Spleen (tissue), 11 donors: Measurements from ENCODE around the gene PEF1. TPM values are rescaled to one million over a fixed set of nuclear protein-coding genes. Genes with fewer than 3 reads are reported as not detected.
A peak's percentile ranks its signal among the peaks of the same experiment; 100 is the strongest.

ENCODE experiments used
- DNase-seq: peaks from one replicate; pipeline ENCODE4 v3.0.0-alpha.2; 2020
- H3K27ac ChIP-seq, 8 donors: fragments of 200-600 bp; sonication (generic) in 7 of 8; 1 replicate in 4 of 8; 2 replicates in 4 of 8; pipeline versions ENCODE4 v1.5.0 to v1.8.0; 2016 to 2021; ENCODE audit warnings: inconsistent platforms in 4 of 8, mild to moderate bottlenecking in 4 of 8, moderate library complexity in 1 of 8
- H3K27me3 ChIP-seq, 7 donors: fragments of 200-600 bp; sonication (generic) in 6 of 7; replicated peaks in 1 of 7; 1 replicate in 4 of 7; 2 replicates in 3 of 7; pipeline versions ENCODE4 v1.5.0 to v1.8.0; 2016 to 2021; ENCODE audit warnings: inconsistent platforms in 3 of 7, mild to moderate bottlenecking in 1 of 7
- H3K36me3 ChIP-seq, 6 donors: fragments of 200-600 bp; sonication (generic) in 5 of 6; 1 replicate in 4 of 6; 2 replicates in 2 of 6; pipeline versions ENCODE4 v1.5.0 to v1.8.0; 2016 to 2021; ENCODE audit warnings: inconsistent platforms in 2 of 6
- H3K4me1 ChIP-seq, 6 donors: fragments of 200-600 bp; sonication (generic) in 5 of 6; 1 replicate in 3 of 6; 2 replicates in 3 of 6; pipeline versions ENCODE4 v1.5.0 to v1.8.0; 2016 to 2021; ENCODE audit warnings: inconsistent platforms in 3 of 6
- H3K4me3 ChIP-seq, 8 donors: fragments of 200-600 bp; sonication (generic) in 7 of 8; 1 replicate in 4 of 8; 2 replicates in 4 of 8; pipeline versions ENCODE4 v1.5.0 to v1.8.0; 2016 to 2021; ENCODE audit warnings: inconsistent platforms in 4 of 8, mild to moderate bottlenecking in 4 of 8, moderate library complexity in 2 of 8
- H3K9me3 ChIP-seq, 8 donors: fragments of 200-600 bp; sonication (generic) in 7 of 8; 1 replicate in 4 of 8; 2 replicates in 4 of 8; pipeline versions ENCODE4 v1.5.0 to v1.8.0; 2016 to 2021; ENCODE audit warnings: inconsistent platforms in 4 of 8
- CTCF ChIP-seq, 11 experiments: fragments of 200-600 bp in 7 of 11; fragments of 450-650 bp in 4 of 11; sonication (generic) in 4 of 11; IDR thresholded peaks in 8 of 11; conservative IDR thresholded peaks in 3 of 11; 1 replicate in 7 of 11; 2 replicates in 4 of 11; pipeline versions ENCODE4 v1.4.0 to v1.8.0; 2016 to 2021; ENCODE audit warnings: antibody characterized with exemption in 11 of 11, inconsistent platforms in 4 of 11, mild to moderate bottlenecking in 1 of 11
- POLR2A ChIP-seq, 3 donors: fragments of 450-650 bp; IDR thresholded peaks; one replicate each; pipeline ENCODE4 v1.5.1; 2017; ENCODE audit warnings: antibody characterized with exemption in 3 of 3, mild to moderate bottlenecking in 1 of 3
- POLR2AphosphoS5 ChIP-seq, 3 donors: sonication (generic); formaldehyde crosslinking; IDR thresholded peaks; one replicate each; pipeline ENCODE4 v1.5.1; 2017; ENCODE audit warnings: antibody characterized with exemption in 3 of 3
- WGBS, 5 donors: extraction: QIAGEN DNeasy Blood & Tissue Kit in 3 of 5; methylation state at CpG; one replicate each; pipeline versions ENCODE4 v1.1.5 to v1.1.7; 2013 to 2018; 5-methylcytosine and 5-hydroxymethylcytosine counted together
- intact Hi-C: fragments of 100-400 bp; cut with DNase I; formaldehyde crosslinking; loops from one replicate; pipeline ENCODE4 v1.15.0; 2023; ENCODE audit warnings: low total_unique reads
- polyA plus RNA-seq, 3 donors: library from polyadenylated mRNA; stranded (reverse); fragments of 200-250 nt; gene quantifications; one replicate each; pipeline ENCODE4 v1.2.1, GENCODE V29; 2013
- total RNA-seq, 7 donors: library from RNA; depleted of rRNA in 3 of 7; stranded (reverse); fragments of >200 nt in 3 of 7; fragmentation: NEBNext Ultra II Directional in 4 of 7; extraction: Animal tissue kit (Norgen Biotek cat#: 25700) in 4 of 7; gene quantifications; one replicate each; pipeline versions ENCODE4 v1.1.0 to v1.2.1, GENCODE V29; 2016 to 2021
- donor health status: healthy with polysubstance abuse.
- donor health status: DM: no; HTN: no; CAD: no; lungs with moderate emphysema.
- donor health status: DM: no; HTN: no; CAD: no.
- donor health status: Bipolar disorder and iron deficiency.
- donor health status: healthy.
- donor health status: DM: no; HTN: no; CAD: no.
- donor health status: DM: yes; HTN: yes; CAD: no.

Gene PEF1
- total and polyA plus RNA-seq, 10 donors = 46.5 to 73.4 (median 55.7) TPM

- Histone ChIP-seq H3K36me3 (no peaks in the 10 kb centered on the region), H3K27ac (no peak overlapping the region), H3K4me1 (peaks cover 2 to 29% (median 14%) of the 10 kb centered on the region in 6 donors), H3K27me3 (peaks cover 0 to 10% (median under 1%) of the 10 kb centered on the region in 7 donors), H3K9me3 (no peaks in the 10 kb centered on the region), H3K4me3 (no peak overlapping the region)
- TF ChIP-seq POLR2AphosphoS5 (IDR thresholded peaks at IDR 0.05) (peak in 2 of 3 donors; percentile 38 to 52), CTCF (IDR thresholded peaks at IDR 0.05 in 8 of 11, conservative IDR thresholded peaks at IDR 0.05 in 3 of 11) (peak; percentile 57 to 91 (median 78)), POLR2A (IDR thresholded peaks at IDR 0.05) (no peak)
- 50 to 60% (median 55%) methylated on average over 8 to 10 of the region's 10 CpGs for WGBS, 5 donors
- peak; percentile 88 for DNase-seq
- intact Hi-C loops = no loop called here
Observed at GRCh38 chr1:31593770-31594632, 50.7 kb downstream of the PEF1 start.

- no peak overlapping the region for H3K27ac ChIP-seq
- no peak for TF ChIP-seq CTCF (IDR thresholded peaks at IDR 0.05 in 8 of 11, conservative IDR thresholded peaks at IDR 0.05 in 3 of 11)
- TF ChIP-seq POLR2AphosphoS5 (IDR thresholded peaks at IDR 0.05) = no peak
- TF ChIP-seq POLR2A (IDR thresholded peaks at IDR 0.05) = no peak
- intact Hi-C loops = no loop called here
- peaks cover 0 to 18% (median 6%) of the 10 kb centered on the region in 7 donors for H3K27me3 ChIP-seq
- no peak overlapping the region for H3K4me3 ChIP-seq
- no peaks in the 10 kb centered on the region for H3K9me3 ChIP-seq
- no peak for DNase-seq
- H3K36me3 ChIP-seq = no peaks in the 10 kb centered on the region
- peaks cover 9 to 37% (median 20%) of the 10 kb centered on the region in 6 donors for H3K4me1 ChIP-seq
- WGBS, 5 donors = 62 to 76% (median 74%) methylated on average over 5 of the region's 5 CpGs
Observed at GRCh38 chr1:31593136-31593665, 51.5 kb downstream of the PEF1 start.

GRCh38 chr1:31592132-31592531 is 52.5 kb downstream of the PEF1 start:
- no peak for TF ChIP-seq POLR2AphosphoS5 (IDR thresholded peaks at IDR 0.05)
- no peak for TF ChIP-seq CTCF (IDR thresholded peaks at IDR 0.05 in 8 of 11, conservative IDR thresholded peaks at IDR 0.05 in 3 of 11)
- TF ChIP-seq POLR2A (IDR thresholded peaks at IDR 0.05) = no peak
- Histone ChIP-seq H3K4me1 (peaks cover 15 to 48% (median 31%) of the 10 kb centered on the region in 6 donors), H3K9me3 (no peaks in the 10 kb centered on the region), H3K27me3 (peaks cover 0 to 25% (median 6%) of the 10 kb centered on the region in 7 donors), H3K36me3 (peaks cover 0 to 7% (median under 1%) of the 10 kb centered on the region in 6 donors), H3K27ac (peak overlapping the region in 2 of 8 donors; percentile 7 to 25), H3K4me3 (no peak overlapping the region)
- no peak for DNase-seq
- intact Hi-C loops = no loop called here
